GM12874 (cell line): ENCODE data around the gene TNS2.

Experiments used
- CTCF ChIP-seq: IDR thresholded peaks from 2 replicates; pipeline ENCODE4 v1.5.1; 2011; ENCODE audit warnings: low read depth, mild to moderate bottlenecking, control low read depth, low read length, moderate library complexity; ENCODE audit not compliant: insufficient read depth

TNS2 gene

GRCh38 chr12:53071591-53072551, 22.0 kb downstream of the TNS2 start:
- no peak for TF ChIP-seq CTCF

- no peak for TF ChIP-seq CTCF
Observed at GRCh38 chr12:53073881-53074280, 24.0 kb downstream of the TNS2 start.

- TF ChIP-seq CTCF: no peak
Observed at GRCh38 chr12:53074283-53074998, 24.6 kb downstream of the TNS2 start.

GRCh38 chr12:53074999-53075370, 25.1 kb downstream of the TNS2 start:
- no peak for TF ChIP-seq CTCF

- TF ChIP-seq CTCF: no peak
Observed at GRCh38 chr12:53076461-53076860, 26.6 kb downstream of the TNS2 start.

GRCh38 chr12:53077030-53077429, 27.2 kb downstream of the TNS2 start:
- no peak for TF ChIP-seq CTCF

GRCh38 chr12:53078425-53079225, 28.8 kb downstream of the TNS2 start:
- TF ChIP-seq CTCF: 0 out of 2 replicates have a peak, but pooled peaks have one; percentile 7
